Measurements from ENCODE around the gene TMEM235.

GRCh38 chr17:78219396-78220150 is 11.9 kb upstream of the TMEM235 start:
- TF ChIP-seq CTCF (IDR thresholded peaks at IDR 0.05) (no peak), ZBTB33 (IDR thresholded peaks at IDR 0.05; ENCODE audit: borderline replicate concordance, low read depth) (no peak), RCOR1 (IDR thresholded peaks at IDR 0.05; ENCODE audit: low read length) (no peak), POLR2AphosphoS5 (IDR thresholded peaks at IDR 0.05; ENCODE audit: low read depth, low read length) (no peak), TEAD4 (IDR thresholded peaks at IDR 0.05; ENCODE audit: borderline replicate concordance, insufficient read depth) (no peak), PBX3 (IDR thresholded peaks at IDR 0.05) (no peak), EZH2phosphoT487 (IDR thresholded peaks at IDR 0.05; ENCODE audit: borderline replicate concordance, low read depth) (no peak)

All from SK-N-SH (cell line).